Middle frontal gyrus (tissue), 1 donor: Measurements from ENCODE around the gene AUTS2.
A peak's percentile ranks its signal among the peaks of the same experiment; 100 is the strongest.

Experiments used
- DNase-seq: peaks from one replicate; pipeline ENCODE4 v3.0.0-alpha.2; 2015; ENCODE audit warnings: low spot score; ENCODE audit errors: extremely low spot score

Gene AUTS2

DNA sequence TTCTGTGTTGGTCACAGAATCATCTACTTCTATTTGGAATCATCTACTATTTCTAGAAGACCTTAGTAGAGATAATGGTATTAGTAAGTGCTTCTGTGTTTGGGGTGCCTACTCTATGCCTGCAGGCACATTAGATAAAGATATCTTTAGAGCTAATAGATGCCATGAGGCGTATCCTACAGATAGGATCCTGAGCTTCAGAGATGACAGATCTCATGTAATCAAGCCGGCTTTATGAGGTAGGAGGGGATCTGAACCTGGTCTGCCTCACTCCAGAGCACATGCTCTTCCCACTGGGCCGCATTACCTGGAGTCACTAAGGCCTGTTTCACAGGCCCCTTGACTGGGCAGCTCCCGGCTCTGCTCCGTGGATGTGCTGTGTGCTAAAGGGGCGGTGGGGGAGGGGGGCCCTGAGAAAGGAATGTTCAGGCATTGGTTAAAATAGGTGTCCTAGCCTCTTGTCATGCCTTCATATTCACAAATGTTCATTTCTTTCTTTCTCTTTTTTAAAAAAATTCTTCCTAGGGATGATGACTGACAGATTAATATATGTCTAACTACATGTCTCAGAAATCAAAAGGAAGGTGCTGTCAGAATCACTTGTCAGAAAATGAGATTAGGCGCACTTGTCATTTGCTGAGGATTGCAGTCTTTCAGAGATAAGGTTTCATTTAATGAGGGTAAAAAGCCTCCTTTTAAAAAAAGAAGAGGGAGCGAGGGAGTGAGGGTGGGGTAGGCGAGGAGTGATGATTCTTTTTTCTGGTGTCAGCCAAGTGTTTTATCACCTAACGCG is 1075.7 kb downstream of the AUTS2 start:
- no peak for DNase-seq

DNA sequence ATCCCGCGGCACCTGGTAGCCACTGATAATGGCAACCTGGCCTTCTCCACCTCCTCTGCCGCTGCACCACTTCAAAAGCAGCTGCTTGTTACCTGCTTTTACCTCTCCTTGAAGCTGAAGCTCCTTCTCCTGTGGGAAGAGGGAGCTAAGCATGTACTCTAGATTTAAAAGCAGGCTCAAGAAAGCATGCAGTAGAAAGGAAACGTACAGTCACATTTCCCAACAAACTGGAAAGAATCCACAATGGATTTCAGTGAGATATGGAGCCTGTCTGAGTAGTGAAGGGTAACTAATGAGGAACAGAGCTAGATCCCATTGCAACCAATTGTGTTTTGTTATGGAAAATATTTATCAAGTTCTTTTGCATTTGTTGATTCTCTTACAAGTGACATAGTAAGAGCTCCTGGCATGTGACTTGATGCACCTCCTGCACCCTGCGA is 1076.3 kb downstream of the AUTS2 start:
- no peak for DNase-seq

DNA sequence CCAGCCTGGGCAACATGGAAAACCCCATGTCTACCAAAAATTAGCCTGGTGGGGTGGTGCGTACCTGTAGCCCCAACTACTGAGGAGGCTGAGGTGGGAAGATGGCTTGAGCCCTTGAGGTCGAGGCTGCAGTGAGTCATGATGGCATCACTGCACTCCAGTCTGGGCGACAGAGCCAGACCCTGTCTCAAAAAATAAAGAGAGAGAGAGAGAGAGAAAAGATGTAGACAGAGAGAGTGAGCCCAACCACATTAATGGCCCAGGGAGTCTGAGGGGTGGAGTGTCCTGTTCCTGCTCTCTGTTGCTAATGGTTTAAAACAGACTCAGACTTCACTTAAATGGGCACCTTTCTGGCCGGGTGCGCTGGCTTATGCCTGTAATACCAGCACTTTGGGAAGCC is 1078.0 kb downstream of the AUTS2 start:
- DNase-seq: no peak

DNA sequence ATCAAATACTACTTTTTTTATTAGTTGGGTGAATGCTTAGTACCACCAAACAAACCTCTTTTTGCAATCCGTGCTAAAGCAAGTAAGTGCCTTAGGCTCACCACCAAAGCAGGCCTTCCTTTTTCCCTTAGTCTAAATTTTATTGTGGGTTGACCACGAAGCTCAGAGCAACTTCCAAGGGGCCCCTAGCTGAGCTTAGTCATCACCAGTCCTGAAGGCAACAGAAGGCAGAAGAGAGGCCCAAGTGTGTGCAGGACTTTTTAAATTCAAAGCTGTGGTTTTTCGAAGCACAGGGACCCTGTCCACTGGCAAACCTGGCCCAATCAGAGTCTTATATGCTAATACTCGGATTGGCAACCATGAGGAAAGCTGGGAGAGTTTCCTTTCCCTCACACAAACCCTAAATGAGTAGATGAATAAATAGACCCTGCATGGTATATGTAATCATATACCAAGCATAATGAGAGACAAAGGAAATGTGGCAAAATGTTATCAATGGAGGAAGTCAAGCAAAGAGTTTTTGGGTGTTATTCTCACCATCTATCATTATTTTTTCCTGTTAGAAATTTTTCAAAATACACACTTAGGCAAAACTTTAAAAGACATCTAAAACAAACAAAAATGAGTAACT is 1080.5 kb downstream of the AUTS2 start:
- DNase-seq: no peak

DNA sequence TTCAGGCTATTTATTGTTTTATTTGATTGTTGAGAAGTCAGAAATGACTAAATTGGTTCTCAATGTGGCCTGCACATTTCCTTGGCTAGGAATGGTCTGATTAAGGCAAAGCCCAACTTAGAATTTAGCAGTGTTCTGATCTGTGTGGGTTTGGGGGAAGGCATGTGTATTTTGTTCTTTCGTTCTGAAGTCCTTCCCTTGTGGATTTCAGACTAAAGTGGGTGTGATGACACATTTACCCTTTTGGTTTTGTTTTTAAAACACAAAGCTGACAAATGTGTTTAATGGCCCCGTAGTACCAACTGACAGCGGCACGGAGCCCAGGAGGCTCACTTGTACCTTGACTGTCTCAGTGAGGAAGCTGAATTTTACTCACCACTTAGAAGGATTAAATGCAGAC is 1081.4 kb downstream of the AUTS2 start:
- no peak for DNase-seq

DNA sequence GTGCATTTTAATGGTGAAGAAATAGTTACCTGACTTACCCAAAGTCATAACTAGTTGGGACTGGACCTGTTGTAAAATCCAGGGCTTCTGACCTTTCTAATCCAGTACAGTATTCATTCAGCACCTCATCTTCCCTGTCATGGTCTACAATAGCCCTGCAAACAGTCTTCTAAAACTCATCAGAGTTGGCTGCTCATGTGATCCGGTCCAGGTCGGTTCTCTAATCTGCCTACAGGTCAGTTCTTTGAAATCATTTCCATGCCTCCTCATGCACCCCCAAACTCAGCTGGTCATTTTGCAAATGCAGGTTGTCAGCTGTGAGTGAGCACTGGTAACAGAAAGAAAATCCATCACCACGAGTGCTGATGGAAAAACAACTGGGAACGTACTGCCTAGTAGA is 1082.0 kb downstream of the AUTS2 start:
- DNase-seq: no peak

DNA sequence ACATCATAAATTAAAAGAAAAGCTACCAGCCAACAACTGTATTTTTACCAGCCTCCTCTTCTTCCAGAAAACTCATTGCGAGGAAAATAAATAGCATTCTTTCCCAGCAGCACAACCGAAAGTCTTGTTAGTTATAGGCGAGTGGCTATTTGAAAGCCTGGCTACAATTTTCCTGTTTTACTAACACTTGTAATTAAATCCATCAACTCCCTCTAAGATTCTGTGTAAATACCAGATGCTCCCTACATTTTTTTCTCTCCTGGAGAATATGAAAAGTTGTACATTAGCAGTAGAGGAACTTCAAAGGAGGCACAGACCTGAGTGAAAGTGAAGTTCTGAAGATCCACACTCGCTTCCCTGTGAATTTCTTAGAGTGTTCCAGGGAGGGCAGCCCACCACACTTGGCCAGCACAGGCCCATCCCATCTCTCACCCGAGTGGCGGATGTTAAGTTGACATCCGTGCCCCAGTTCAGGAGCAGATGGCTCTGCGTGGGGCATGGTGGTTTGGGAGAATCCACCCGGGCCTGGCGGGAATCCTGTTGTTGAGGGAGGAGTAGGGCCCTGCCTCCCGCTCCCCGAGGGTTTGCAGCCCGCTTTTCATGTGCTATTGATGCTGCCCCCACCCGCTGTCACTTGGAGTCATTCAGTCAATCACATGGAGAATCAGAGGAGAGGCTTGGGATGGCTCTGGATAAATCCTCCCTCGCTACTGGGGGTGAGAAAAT is 1082.6 kb downstream of the AUTS2 start:
- DNase-seq: no peak

DNA sequence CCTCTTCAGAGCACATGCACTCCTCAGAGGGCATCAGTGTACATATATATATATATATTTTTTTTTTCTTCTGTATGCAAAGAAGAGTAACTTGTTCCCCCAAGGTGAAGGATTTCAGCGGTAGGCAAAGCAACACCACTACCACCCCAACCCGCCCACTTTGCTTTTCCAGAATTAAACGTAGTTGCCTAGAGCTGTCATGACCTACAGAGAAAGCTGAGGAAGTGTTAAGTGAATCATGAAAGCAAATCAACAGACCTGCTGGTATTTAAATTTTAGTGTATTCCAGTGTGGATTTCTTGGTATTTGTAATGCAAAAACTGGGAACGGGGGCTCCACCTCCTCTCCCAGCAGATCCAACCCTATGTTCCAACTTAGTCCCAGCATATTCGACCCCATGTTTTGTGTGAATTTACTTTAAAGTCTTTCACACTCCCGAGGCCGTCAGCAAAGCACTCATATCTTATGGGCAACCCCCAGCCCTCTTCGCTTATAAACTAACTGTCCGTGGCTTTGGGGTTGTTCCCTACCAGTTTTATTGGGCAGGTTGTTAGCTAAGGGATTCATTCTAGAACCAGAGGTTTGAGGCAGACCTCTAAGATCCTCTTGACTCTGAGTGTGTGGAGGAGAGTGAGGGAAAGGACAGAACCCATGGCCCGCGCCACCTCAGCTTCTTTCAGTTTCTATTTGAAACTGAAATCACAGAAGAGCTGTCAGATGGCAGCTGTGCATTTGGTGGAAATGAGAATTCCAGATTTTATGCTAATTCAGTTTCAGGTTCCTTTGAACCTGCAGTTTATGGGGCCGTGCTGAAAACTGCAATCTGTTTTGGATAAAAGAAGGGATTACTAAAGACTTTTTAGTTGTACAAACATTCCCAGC is 1083.4 kb downstream of the AUTS2 start:
- no peak for DNase-seq

DNA sequence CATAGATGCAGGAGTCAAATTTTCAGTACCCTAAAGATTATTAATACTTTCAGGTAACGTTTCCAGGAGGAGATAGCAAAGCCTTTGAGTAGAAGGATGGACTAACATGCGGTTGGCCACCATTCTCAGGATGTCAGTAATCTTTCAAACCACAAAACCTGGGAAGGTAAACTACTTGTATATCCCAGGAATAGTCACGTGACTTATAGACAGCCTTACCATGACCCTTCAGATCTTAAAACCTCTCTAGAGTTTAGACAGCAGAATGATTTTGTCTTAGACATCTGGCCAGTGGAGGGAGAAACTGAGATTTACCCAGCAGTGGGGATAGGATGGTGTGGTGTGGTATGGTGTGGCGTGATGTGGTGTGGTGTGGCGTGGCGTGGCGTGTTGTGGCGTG is 1085.9 kb downstream of the AUTS2 start:
- no peak for DNase-seq

DNA sequence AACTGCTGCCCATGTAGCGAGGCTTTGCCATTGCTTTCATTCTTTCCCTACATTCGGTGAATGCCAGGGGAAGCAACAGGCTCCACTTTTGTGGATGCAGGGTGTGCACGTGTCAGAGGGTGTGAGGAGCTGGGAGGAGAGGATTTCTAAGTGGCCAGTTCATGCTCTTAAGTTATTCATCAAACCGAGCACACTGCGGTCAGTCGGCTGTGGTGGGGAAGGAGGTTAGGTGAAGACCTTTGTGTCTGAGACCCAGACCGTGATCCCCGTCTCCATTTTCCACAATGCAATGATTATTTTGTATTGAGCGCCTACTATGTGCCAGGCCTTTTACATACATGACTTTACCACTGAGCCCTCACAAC is 1095.0 kb downstream of the AUTS2 start:
- no peak for DNase-seq

DNA sequence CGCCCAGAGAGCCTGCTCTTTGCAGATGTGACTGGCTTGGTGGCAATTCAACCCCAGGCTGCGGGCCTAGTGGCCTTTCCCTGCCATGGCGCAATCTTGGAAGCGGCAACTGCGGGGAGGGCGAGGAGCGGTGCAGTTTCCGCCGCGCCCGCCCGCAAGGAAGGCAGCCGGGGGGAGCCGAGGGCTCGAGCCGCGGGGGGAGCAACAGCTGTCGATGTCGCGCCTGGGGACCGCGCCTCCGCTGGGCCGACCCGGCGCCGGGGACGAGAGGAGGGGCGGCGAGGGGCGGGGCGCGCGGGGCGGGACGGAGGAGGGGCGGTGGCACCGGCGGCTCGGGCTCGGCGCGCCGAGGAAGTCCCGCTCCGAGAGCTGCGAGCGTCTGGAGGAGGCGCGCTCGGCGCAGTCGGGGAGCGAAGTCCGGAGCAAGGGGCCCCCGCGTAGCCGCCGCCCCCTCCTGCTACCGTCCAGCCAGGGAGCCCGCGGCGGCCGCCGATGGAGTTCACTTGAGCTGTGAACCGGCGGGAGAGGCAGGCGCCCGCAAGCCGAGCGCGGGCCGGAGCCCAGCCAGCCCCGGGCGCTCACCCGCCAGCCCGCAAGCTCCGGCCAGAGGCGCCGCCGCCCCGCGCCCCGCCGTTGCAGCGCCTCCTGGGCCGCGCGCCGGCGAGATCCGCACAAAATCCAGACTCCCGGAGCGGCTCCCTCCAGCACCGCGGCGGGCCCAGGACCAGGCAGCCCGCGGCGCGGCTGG is 1095.6 kb downstream of the AUTS2 start:
- no peak for DNase-seq

DNA sequence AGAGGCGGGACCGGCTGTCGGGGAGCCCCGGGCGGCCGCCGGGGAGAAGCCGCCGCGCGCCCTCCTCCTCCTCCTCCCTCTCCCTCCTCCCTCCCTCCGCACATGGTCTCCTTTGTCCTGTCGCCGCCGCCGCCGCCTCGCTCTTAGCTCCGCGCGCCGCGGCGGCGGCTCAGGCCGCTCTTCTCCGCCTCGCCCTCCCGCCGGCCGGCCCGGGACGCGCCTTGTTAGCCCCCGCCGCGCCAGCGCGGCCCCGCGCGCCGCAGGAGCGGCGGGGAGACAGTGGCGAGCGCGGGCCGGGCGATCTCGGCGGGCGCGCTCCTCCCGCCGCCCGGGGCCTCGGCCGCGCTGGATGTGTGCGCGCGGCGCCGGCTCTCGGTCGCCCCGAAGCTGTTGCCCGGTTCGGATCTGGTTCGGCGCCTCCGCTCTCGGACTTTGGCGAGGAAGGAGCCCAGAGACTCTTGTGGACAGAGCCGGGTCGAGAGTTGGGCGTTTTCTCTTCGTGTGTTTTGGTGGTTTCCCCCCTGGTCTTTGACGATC is 1096.2 kb downstream of the AUTS2 start:
- DNase-seq: no peak

DNA sequence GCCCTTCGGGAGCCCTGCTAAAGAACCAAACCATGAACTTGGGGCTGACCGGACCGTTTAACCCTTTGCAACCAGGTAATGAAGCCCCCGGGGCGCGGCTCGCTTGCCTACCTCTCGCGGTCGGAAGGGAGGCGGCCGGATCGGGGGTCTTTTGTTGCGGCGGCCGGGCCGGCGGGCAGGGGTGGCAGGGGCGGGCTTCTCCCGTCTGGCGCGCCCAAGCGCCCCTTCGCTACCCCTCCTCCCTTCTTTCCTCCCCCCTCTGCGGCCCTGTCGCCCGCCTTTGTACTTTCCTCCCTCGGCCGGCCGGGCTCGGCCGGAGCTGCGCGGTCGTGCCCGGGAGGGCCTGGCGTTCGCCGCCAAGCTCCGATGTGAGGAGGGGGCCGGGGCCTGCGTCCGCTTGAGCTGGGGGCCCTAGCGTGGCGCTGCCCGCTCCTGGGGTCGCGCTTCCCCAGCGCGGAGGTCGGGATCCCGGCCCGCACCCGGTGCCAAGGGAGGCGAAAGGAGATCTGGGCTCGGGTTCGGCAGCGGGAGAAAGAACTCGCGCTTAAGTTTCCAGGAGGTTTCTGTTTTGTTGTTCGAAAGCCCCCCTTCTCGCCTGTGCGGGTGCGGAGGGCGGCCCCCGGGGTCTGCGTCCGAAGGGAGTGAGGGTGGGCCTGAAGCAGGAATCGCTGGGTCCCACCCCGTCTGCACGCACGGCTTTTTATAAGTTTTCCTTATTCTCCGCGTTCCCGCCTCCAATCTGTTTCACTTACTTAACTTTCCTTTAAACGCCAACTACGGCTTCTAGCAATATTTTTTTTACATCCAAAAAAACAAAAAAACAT is 1096.9 kb downstream of the AUTS2 start:
- no peak for DNase-seq

DNA sequence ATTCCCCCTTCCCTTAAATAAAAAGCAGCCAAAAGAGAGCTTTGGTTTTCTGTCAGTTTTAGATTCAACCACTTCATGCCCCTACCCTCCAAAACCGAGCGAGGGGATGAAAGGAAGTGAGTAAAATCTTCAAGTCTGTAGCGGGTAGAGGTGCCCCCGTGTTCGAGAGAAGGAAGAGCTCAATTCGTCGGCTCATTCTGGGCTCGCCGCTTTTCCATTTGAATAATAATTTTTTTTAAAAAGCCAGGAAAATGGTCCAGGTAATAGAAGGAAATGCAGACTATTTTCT is 1097.5 kb downstream of the AUTS2 start:
- DNase-seq: no peak

DNA sequence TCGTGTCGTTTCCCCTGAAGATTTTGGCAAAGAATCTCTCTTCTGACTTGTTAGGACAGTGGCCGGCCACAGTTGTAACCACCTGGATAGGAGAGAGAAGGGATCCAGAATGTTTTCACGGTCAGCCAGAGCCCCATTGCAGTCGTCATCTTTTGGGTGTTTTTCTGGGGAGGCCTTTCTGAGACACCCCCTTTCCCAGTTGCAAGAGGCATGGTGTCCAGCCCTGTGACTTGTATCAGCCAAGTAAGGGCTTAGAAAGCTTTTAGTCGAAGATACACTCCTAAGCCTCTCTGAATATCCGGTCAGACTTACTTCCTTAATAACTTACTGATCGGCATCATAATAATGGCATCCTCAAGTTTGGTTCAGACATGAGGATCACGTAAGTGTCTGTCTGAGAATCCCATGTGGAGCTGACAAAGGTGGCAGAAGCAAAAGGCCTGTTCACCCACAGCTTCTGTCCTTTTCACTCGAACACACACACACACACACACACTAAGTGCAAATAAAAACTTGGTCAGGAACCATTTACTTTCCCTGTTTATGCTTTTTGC is 1098.0 kb downstream of the AUTS2 start:
- DNase-seq: no peak

DNA sequence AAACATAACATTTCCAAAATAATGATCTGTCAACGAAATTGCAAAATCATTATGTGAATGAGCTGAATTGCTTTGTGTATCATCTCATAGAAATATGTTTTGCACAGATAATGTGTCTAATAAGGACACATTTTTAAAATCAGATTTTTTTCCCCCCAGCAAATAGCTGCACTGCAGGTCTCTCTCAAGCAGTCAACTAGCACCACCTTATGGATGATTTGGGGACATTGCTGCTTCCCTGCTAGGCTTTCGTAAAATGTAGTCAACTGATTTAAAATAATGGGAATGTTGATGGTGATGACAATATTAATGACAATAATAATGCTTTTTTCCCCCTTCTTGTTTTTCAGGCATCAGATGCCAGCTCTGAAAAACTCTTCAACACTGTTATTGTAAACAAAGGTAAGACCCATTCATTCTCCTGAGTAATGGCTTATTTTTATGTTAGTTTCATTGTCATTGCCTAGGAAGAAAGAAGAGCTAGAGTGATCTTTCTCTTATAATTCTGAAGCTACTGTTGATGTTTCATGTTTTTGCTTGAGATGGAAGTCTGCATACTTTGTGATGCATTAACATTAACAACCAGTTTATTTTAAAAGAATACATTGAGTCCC is 1100.1 kb downstream of the AUTS2 start:
- peak; percentile 60 for DNase-seq

DNA sequence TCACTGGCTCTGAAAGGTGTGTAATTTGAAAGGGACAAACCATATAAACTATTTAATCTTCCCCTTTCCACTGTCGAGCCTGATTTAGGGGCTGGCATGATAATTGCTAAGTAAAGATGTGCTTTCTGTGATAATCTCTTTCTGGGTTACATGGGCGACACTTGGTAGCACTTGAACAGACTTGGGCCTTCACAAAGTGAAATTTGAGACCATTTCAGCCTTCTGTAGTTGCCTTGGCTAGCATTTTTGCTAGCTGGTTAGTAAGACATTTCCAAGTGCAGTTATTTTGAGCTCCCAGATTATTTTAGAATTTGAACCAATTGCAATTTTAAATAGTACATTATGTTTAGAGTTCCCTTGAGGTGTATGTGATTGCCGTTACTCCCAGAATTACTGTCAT is 1101.0 kb downstream of the AUTS2 start:
- DNase-seq: no peak

DNA sequence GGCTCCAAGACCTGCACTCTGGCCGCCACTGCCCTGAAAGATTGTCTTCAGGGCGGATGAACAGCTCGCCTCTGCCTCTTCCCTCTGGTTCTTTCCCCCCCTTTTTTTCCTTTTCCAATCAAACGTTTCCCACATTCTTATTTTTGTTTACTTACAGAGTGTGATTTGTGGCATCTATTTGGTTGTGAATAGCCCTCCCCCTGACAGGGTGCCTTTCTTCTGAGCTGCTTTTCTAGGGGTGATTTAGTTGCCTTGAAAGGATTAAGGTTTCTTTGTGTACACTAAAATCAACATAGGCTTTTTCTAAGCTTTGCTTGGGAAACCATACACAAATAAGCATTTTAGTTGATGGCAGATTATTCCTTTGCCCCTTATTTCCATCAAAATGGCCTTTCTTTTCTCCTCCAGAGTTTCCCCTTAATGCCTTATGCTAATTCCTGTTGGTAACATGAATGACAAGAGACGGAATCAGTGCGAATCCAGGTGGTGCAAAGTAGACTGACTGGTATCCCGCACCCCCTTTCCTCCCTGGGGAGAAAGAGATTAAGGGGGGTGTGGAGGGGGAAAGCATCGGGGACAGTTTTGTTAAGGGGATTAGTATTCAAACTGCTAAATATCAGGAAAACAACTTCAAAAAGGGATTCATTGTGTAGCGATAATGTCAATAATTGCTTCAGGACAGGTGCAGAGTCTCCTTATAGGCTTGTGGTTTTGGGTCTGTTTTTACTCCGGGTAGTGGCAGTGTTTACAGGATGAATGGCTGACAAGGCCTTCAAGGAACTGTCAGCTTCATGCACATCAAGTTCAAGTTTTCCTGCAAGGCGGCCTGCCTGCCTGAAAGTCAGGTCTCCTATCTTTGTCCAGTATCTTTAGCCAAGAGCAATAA is 1102.0 kb downstream of the AUTS2 start:
- DNase-seq: no peak
